K562 (cell line): ENCODE results near the gene ATP2A1. TPM values are rescaled to one million over a fixed set of nuclear protein-coding genes. Genes with fewer than 3 reads are reported as not detected.

Experiments used
- ATAC-seq: fragments of 200-7000 bp; cut with Tn5 transposase; 3 replicates; pipeline ENCODE4 v1.9.1; 2020; ENCODE audit warnings: moderate library complexity
- BruUV-seq: library from RNA; stranded (reverse); fragments of 400-500 nt; replicated peaks from 2 replicates; lab custom pipeline; 2021; lab: Mats Ljungman, UMichigan
- CTCF ChIA-PET: fragments of 300-600 bp; formaldehyde crosslinking; extraction: SDS; loops from one replicate; lab custom pipeline; 2021; ENCODE audit warnings: low intra/inter-chr PET ratio; lab: Yijun Ruan, JAX
- POLR2A ChIA-PET: fragments of 300-600, 350-650 bp; sonication (Branson Sonifier 250); formaldehyde crosslinking; extraction: SDS; loops from one replicate; lab custom pipeline; 2021; ENCODE audit warnings: antibody characterized with exemption, inconsistent platforms; lab: Yijun Ruan, JAX
- DNase-seq, 4 experiments: peaks; one replicate each; pipeline versions ENCODE4 v3.0.0 to v3.0.0-alpha.2; 2011 to 2018; ENCODE audit warnings: low spot score in 3 of 4, mixed read lengths in 3 of 4; ENCODE audit errors: extremely low read depth in 1 of 4
- FAIRE-seq: peaks from 2 replicates; lab custom pipeline; 2011; peaks lifted over from hg19 to GRCh38; lab: Jason Lieb, UNC
- H2AFZ ChIP-seq: 2 replicates; pipeline ENCODE4 v1.6.0; 2011; ENCODE audit warnings: low read depth, low read length, control low read depth, inconsistent platforms
- H3K27ac ChIP-seq: fragments of 200-600 bp; 3 replicates; pipeline ENCODE4 v1.8.0; 2011; ENCODE audit warnings: low read depth, mild to moderate bottlenecking, control low read depth, inconsistent platforms, low read length, moderate library complexity, mixed read lengths; ENCODE audit errors: extremely low read depth
- H3K27me3 ChIP-seq, 2 experiments: fragments of 300-600 bp in 1 of 2; 2 replicates in 1 of 2; 3 replicates in 1 of 2; pipeline versions ENCODE4 v1.6.0 to v1.8.0; 2011; ENCODE audit warnings: inconsistent platforms in 2 of 2, low read length in 2 of 2, mild to moderate bottlenecking in 1 of 2, mixed read lengths in 1 of 2, moderate library complexity in 1 of 2; ENCODE audit not compliant: control insufficient read depth in 2 of 2, insufficient read depth in 2 of 2
- H3K36me3 ChIP-seq: fragments of 300-600 bp; 3 replicates; pipeline ENCODE4 v1.8.0; 2011; ENCODE audit warnings: mild to moderate bottlenecking, low read length, inconsistent platforms; ENCODE audit not compliant: control insufficient read depth, insufficient read depth
- H3K4me1 ChIP-seq, 2 experiments: fragments of 200-600 bp in 1 of 2; replicated peaks in 1 of 2; 2 replicates in 1 of 2; 3 replicates in 1 of 2; pipeline versions ENCODE4 v1.5.1 to v1.8.0; 2011; ENCODE audit warnings: inconsistent platforms in 2 of 2, low read length in 2 of 2, mild to moderate bottlenecking in 1 of 2, mixed read lengths in 1 of 2, moderate library complexity in 1 of 2; ENCODE audit not compliant: control insufficient read depth in 2 of 2, insufficient read depth in 2 of 2
- H3K4me2 ChIP-seq: 2 replicates; pipeline ENCODE4 v1.6.1; 2011; ENCODE audit warnings: low read length, control low read depth, inconsistent platforms, mixed read lengths; ENCODE audit not compliant: insufficient read depth
- H3K4me3 ChIP-seq: fragments of 200-600 bp; sonication (generic), shearing (Covaris generic); 2 replicates; pipeline ENCODE4 v1.5.1; 2016; ENCODE audit warnings: control low read depth, inconsistent platforms
- H3K79me2 ChIP-seq: fragments of 200-600 bp; 3 replicates; pipeline ENCODE4 v1.8.0; 2011; ENCODE audit warnings: low read length, inconsistent platforms; ENCODE audit not compliant: control insufficient read depth, insufficient read depth
- H3K9ac ChIP-seq, 2 experiments: 2 replicates each; pipeline versions ENCODE4 v1.6.0 to v1.6.1; 2011; ENCODE audit warnings: low read depth in 2 of 2, low read length in 2 of 2, control low read depth in 1 of 2, inconsistent platforms in 1 of 2, mild to moderate bottlenecking in 1 of 2, mixed read lengths in 1 of 2; ENCODE audit not compliant: insufficient read depth in 1 of 2
- H3K9me1 ChIP-seq: one replicate; pipeline ENCODE4 v1.6.0; 2011; ENCODE audit warnings: inconsistent platforms, mild to moderate bottlenecking, low read length, moderate library complexity; ENCODE audit not compliant: control insufficient read depth, insufficient read depth
- H3K9me3 ChIP-seq: replicated peaks from 2 replicates; pipeline ENCODE4 v1.5.1; 2011; ENCODE audit warnings: low read depth, low read length, inconsistent platforms; ENCODE audit not compliant: control insufficient read depth, insufficient read depth
- H4K20me1 ChIP-seq: replicated peaks from 2 replicates; pipeline ENCODE4 v1.6.1; 2011; ENCODE audit warnings: low read length, inconsistent platforms, mixed read lengths; ENCODE audit not compliant: control insufficient read depth, insufficient read depth
- CBX2 ChIP-seq: fragments of 200-600 bp; sonication (generic); IDR thresholded peaks from one replicate; pipeline ENCODE4 v1.6.1; 2012; ENCODE audit warnings: mild to moderate bottlenecking, low read length, inconsistent platforms; ENCODE audit not compliant: insufficient read depth, poor library complexity, severe bottlenecking
- CREB5 ChIP-seq: fragments of 250-450 bp; sonication (Bioruptor Pico); IDR thresholded peaks from 2 replicates; pipeline ENCODE4 v1.5.0; 2020; ENCODE audit warnings: mild to moderate bottlenecking
- CREBBP ChIP-seq: IDR thresholded peaks from one replicate; pipeline ENCODE4 v1.6.1; 2012; ENCODE audit warnings: low read depth, mild to moderate bottlenecking, control low read depth, inconsistent platforms, low read length
- ETS1 ChIP-seq: conservative IDR thresholded peaks from 2 replicates; pipeline ENCODE4 v1.6.1; 2011; ENCODE audit warnings: low read depth, mild to moderate bottlenecking, low read length; ENCODE audit not compliant: control insufficient read depth
- MYNN ChIP-seq, 2 experiments: sonication (generic); formaldehyde crosslinking in 1 of 2; IDR thresholded peaks; 2 replicates each; pipeline versions ENCODE4 v1.5.0 to v1.6.1; 2016 to 2020; ENCODE audit warnings: antibody characterized with exemption in 1 of 2, missing genetic modification reagents in 1 of 2
- NCOA6 ChIP-seq: fragments of 450-650 bp; IDR thresholded peaks from 2 replicates; pipeline ENCODE4 v1.6.1; 2017; ENCODE audit warnings: mild to moderate bottlenecking
- NFIC ChIP-seq: fragments of 450-650 bp; IDR thresholded peaks from 2 replicates; pipeline ENCODE4 v1.6.1; 2017; ENCODE audit warnings: mild to moderate bottlenecking, inconsistent platforms
- NFIX ChIP-seq: fragments of 250-450 bp; sonication (Bioruptor Pico); IDR thresholded peaks from 2 replicates; pipeline ENCODE4 v1.4.0; 2020; ENCODE audit warnings: low read depth, mild to moderate bottlenecking, moderate library complexity
- NFXL1 ChIP-seq: fragments of 450-650 bp; formaldehyde crosslinking; IDR thresholded peaks from 2 replicates; pipeline ENCODE4 v1.4.0; 2021; ENCODE audit warnings: mild to moderate bottlenecking
- PHF8 ChIP-seq: fragments of 200-600 bp; sonication (generic); IDR thresholded peaks from 2 replicates; pipeline ENCODE4 v1.6.1; 2012; ENCODE audit warnings: mixed run types, mild to moderate bottlenecking, inconsistent platforms, low read length, moderate library complexity, borderline replicate concordance
- POU5F1 ChIP-seq: fragments of 150-350 bp; IDR thresholded peaks from 2 replicates; pipeline ENCODE4 v1.6.1; 2014; ENCODE audit warnings: borderline replicate concordance, low read length, low read depth, mild to moderate bottlenecking; ENCODE audit not compliant: partially characterized antibody
- RCOR1 ChIP-seq, 2 experiments: IDR thresholded peaks; 2 replicates each; pipeline ENCODE4 v1.6.1; 2012; ENCODE audit warnings: low read depth in 2 of 2, low read length in 2 of 2, borderline replicate concordance in 1 of 2, improper control_type of control experiment in 1 of 2
- SUPT5H ChIP-seq: fragments of 450-650 bp; IDR thresholded peaks from 2 replicates; pipeline ENCODE4 v1.6.1; 2016
- ZKSCAN8 ChIP-seq: fragments of 200-800 bp; sonication (Bioruptor generic); IDR thresholded peaks from 2 replicates; pipeline ENCODE4 v1.6.1; 2016; ENCODE audit warnings: missing genetic modification characterization, missing compliant biosample characterization
- ZNF395 ChIP-seq: fragments of 200-800 bp; sonication (Bioruptor generic); IDR thresholded peaks from 2 replicates; pipeline ENCODE4 v1.6.1; 2017; ENCODE audit warnings: missing genetic modification characterization, missing compliant biosample characterization
- ZNF785 ChIP-seq: fragments of 250-450 bp; sonication (Bioruptor Pico); IDR thresholded peaks from 2 replicates; pipeline ENCODE4 v1.4.0; 2020; ENCODE audit warnings: mild to moderate bottlenecking
- WGBS: fragments of 100-300 bp; shearing (Covaris generic); methylation state at CpG from one replicate; pipeline ENCODE4 v1.1.6; 2016; ENCODE audit warnings: low coverage, mixed read lengths; ENCODE audit not compliant: insufficient coverage; ENCODE audit errors: missing lambda C conversion rate; 5-methylcytosine and 5-hydroxymethylcytosine counted together
- in situ Hi-C: fragments of 300-500 bp; cut with MboI; formaldehyde crosslinking; loops from 4 replicates; pipeline ENCODE4 v1.15.0; 2018; ENCODE audit warnings: inconsistent platforms, mixed read lengths
- intact Hi-C: fragments of 100-400 bp; cut with micrococcal nuclease; formaldehyde crosslinking; loops from 2 replicates; pipeline ENCODE4 v1.14.2; 2022
- polyA plus RNA-seq, 8 experiments: library from polyadenylated mRNA; depleted of rRNA in 4 of 8; stranded (reverse) in 5 of 8; unstranded in 3 of 8; fragments of >200 nt; fragmentation: Nextera tagmentation in 2 of 8; fragmentation: Illumina TruSeq in 1 of 8; extraction: Ambion mirVana in 2 of 8; extraction: Trizol in 1 of 8; gene quantifications; 2 replicates each; pipeline versions ENCODE4 v1.2.1 to v1.2.3, GENCODE V29; 2011 to 2014; ENCODE audit warnings: inconsistent platforms in 1 of 8, missing spikeins in 1 of 8
- total RNA-seq, 7 experiments: library from RNA; depleted of rRNA in 6 of 7; stranded (reverse); fragments of >200 nt in 6 of 7; fragmentation: Illumina TruSeq in 2 of 7; extraction: Trizol in 2 of 7; gene quantifications; 2 replicates each; pipeline versions ENCODE4 v1.2.1 to v1.2.3, GENCODE V29; 2011 to 2021; ENCODE audit warnings: low replicate concordance in 1 of 7
- TF ChIP-seq, protein P1 (sequence below): sonication (generic); formaldehyde crosslinking; IDR thresholded peaks from 2 replicates; pipeline ENCODE4 v1.8.0; 2022; ENCODE audit warnings: mild to moderate bottlenecking, missing genetic modification reagents

The ATP2A1 gene
- total and polyA plus RNA-seq, 9 of the 15 experiments (the other 6 are each of a cell fraction or from before 2014, with no cell fraction given), result 0.25 to 2.6 (median 0.65) TPM

- Histone ChIP-seq H3K9me3 (no peaks in the 10 kb centered on the region), H3K27me3 (no peaks in the 10 kb centered on the region; a peak in 1 of 5 replicates), H3K4me2 (peak overlapping the region; percentile 84), H3K79me2 (peaks cover 9% of the 10 kb centered on the region), H2AFZ (peak overlapping the region; percentile 93), H4K20me1 (no peaks in the 10 kb centered on the region), H3K27ac (peak overlapping the region; percentile 61; the same call in 2 of the 3 replicates), H3K36me3 (peaks cover 6% of the 10 kb centered on the region; the same call in 1 of the 3 replicates), H3K4me3 (peak overlapping the region; percentile 82), H3K4me1 (peaks cover 11 to 69% of the 10 kb centered on the region in 2 experiments; a peak in 4 of 5 replicates), H3K9me1 (no peaks in the 10 kb centered on the region), H3K9ac (peak overlapping the region; percentile 70 to 89)
- POLR2A ChIA-PET, result interaction anchor here (0.6 to 2.1 kb wide), 8 partner anchors 8 to 66 kb away, joined by 3 to 6 read pairs (median 4); partner anchors contain the start of gene SH2B1
- BruUV-seq, result TSS peak; percentile 93
- FAIRE-seq, result no peak
- WGBS, result 0% methylated on average over 16 of the region's 27 CpGs
- no peak for DNase-seq
- ATAC-seq, result peak; percentile 61
- intact Hi-C loops, result no loop called here
- in situ Hi-C loops, result no loop called here
- CTCF ChIA-PET, result no interaction called here
- no peak for TF ChIP-seq CREBBP
- TF ChIP-seq NFIC, result peak; percentile 40
- no peak for TF ChIP-seq CBX2
- TF ChIP-seq RCOR1 (IDR thresholded peaks at IDR 0.05; ENCODE audit: borderline replicate concordance in 1 of 2, low read depth in 2 of 2, low read length in 2 of 2), result no peak
- TF ChIP-seq, protein P1, sequence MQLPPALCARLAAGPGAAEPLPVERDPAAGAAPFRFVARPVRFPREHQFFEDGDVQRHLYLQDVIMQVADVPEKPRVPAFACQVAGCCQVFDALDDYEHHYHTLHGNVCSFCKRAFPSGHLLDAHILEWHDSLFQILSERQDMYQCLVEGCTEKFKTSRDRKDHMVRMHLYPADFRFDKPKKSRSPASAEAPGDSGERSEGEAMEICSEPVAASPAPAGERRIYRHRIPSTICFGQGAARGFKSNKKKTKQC (CRISPR knock-in tag), result no peak
- no peak for TF ChIP-seq NFXL1 (CRISPR knock-in tag)
- no peak for TF ChIP-seq NFIX (CRISPR knock-in tag)
- no peak for TF ChIP-seq CREB5 (CRISPR knock-in tag)
- TF ChIP-seq PHF8, result peak; percentile 76; the same call in 1 of the 2 replicates
- no peak for TF ChIP-seq MYNN (IDR thresholded peaks at IDR 0.05)
- TF ChIP-seq MYNN (CRISPR knock-in tag; IDR thresholded peaks at IDR 0.05), result no peak
- TF ChIP-seq ZNF395 (CRISPR knock-in tag), result no peak
- 0 out of 2 replicates have a peak, but pooled peaks have one; percentile 65 for TF ChIP-seq SUPT5H
- TF ChIP-seq POU5F1, result no peak
- peak; percentile 79; the same call in 1 of the 2 replicates for TF ChIP-seq NCOA6
- TF ChIP-seq ZKSCAN8 (CRISPR knock-in tag), result no peak
- TF ChIP-seq ETS1, result 0 out of 2 replicates have a peak, but pooled peaks have one; percentile 43
- TF ChIP-seq ZNF785 (CRISPR knock-in tag), result no peak
These were observed 1.1 kb downstream of the ATP2A1 start for GRCh38 chr16:28879261-28879840.
